Osteoblast (primary cell): ENCODE data around the gene PHLDB3. TPM values are rescaled to one million over a fixed set of nuclear protein-coding genes. Genes with fewer than 3 reads are reported as not detected.

Experiments
- DNase-seq: peaks from one replicate; pipeline ENCODE4 v3.0.0; 2011; ENCODE audit warnings: low spot score, mixed read lengths; ENCODE audit not compliant: insufficient read length; ENCODE audit errors: missing footprints
- H2AFZ ChIP-seq: 2 replicates; pipeline ENCODE4 v1.6.0; 2011; ENCODE audit warnings: mild to moderate bottlenecking, low read length
- H3K27ac ChIP-seq: 2 replicates; pipeline ENCODE4 v1.5.1; 2011; ENCODE audit warnings: mild to moderate bottlenecking, low read depth, low read length, moderate library complexity
- H3K27me3 ChIP-seq: 2 replicates; pipeline ENCODE4 v1.6.0; 2012; ENCODE audit warnings: mild to moderate bottlenecking, control low read depth, inconsistent platforms, low read length, moderate library complexity; ENCODE audit not compliant: insufficient read depth
- H3K36me3 ChIP-seq: 2 replicates; pipeline ENCODE4 v1.5.1; 2011; ENCODE audit warnings: mild to moderate bottlenecking, low read length, control low read depth, moderate library complexity; ENCODE audit not compliant: insufficient read depth
- H3K4me1 ChIP-seq: 2 replicates; pipeline ENCODE4 v1.5.1; 2011; ENCODE audit warnings: mild to moderate bottlenecking, low read length, control low read depth, moderate library complexity; ENCODE audit not compliant: insufficient read depth
- H3K4me2 ChIP-seq: 2 replicates; pipeline ENCODE4 v1.6.0; 2011; ENCODE audit warnings: mild to moderate bottlenecking, low read length; ENCODE audit not compliant: insufficient read depth
- H3K4me3 ChIP-seq: fragments of 200-600 bp; sonication (generic); 3 replicates; pipeline ENCODE4 v1.5.1; 2012; ENCODE audit warnings: mild to moderate bottlenecking, low read length, inconsistent platforms; ENCODE audit not compliant: insufficient read depth
- H3K79me2 ChIP-seq: 2 replicates; pipeline ENCODE4 v1.6.0; 2012; ENCODE audit warnings: mild to moderate bottlenecking, low read length, control low read depth, inconsistent platforms; ENCODE audit not compliant: insufficient read depth
- H3K9me3 ChIP-seq: 2 replicates; pipeline ENCODE4 v1.5.1; 2011; ENCODE audit warnings: low read depth, low read length, control low read depth
- H4K20me1 ChIP-seq: 2 replicates; pipeline ENCODE4 v1.6.0; 2012; ENCODE audit warnings: mild to moderate bottlenecking, low read length, control low read depth; ENCODE audit not compliant: insufficient read depth
- CTCF ChIP-seq: IDR thresholded peaks from 2 replicates; pipeline ENCODE4 v1.5.1; 2011; ENCODE audit warnings: mild to moderate bottlenecking, low read depth, low read length, moderate library complexity; ENCODE audit errors: extremely low read depth
- total RNA-seq: library from RNA; depleted of rRNA; stranded (reverse); fragments of >200 nt; gene quantifications from 2 replicates; pipeline ENCODE4 v1.2.3, GENCODE V29; 2012

The PHLDB3 gene
- total RNA-seq, 1 donor = 10.9 TPM

GRCh38 chr19:43527860-43528622 lies 23.5 kb upstream of the PHLDB3 start:
- Histone ChIP-seq H2AFZ (no peak overlapping the region), H3K79me2 (peaks cover 39% of the 10 kb centered on the region), H3K4me2 (peak overlapping the region; percentile 95), H3K27me3 (no peaks in the 10 kb centered on the region), H3K4me1 (peaks cover 35% of the 10 kb centered on the region), H4K20me1 (peaks cover 2% of the 10 kb centered on the region), H3K36me3 (no peaks in the 10 kb centered on the region), H3K27ac (peak overlapping the region; percentile 9), H3K4me3 (peak overlapping the region; percentile 40), H3K9me3 (no peaks in the 10 kb centered on the region)
- DNase-seq = peak; percentile 34
- no peak for TF ChIP-seq CTCF

- Histone ChIP-seq H3K4me2 (peak within 1 kb of the TSS; percentile 95), H3K4me1 (peaks cover 28% of the 10 kb centered on the region), H4K20me1 (peaks cover 2% of the 10 kb centered on the region), H3K4me3 (peak within 1 kb of the TSS; percentile 90), H3K27me3 (no peaks in the 10 kb centered on the region), H3K79me2 (peaks cover 44% of the 10 kb centered on the region), H3K9me3 (no peaks in the 10 kb centered on the region), H2AFZ (peak within 1 kb of the TSS; percentile 96), H3K27ac (peak within 1 kb of the TSS; percentile 80), H3K36me3 (no peaks in the 10 kb centered on the region)
- TF ChIP-seq CTCF = no peak
- peak; percentile 92 for DNase-seq
These were observed 22.6 kb upstream of the PHLDB3 start, which contains the start of gene ETHE1 for GRCh38 chr19:43526884-43527859. Gene ETHE1, minus strand, starts transcription at chr19:43527201. Its CDS starts 24 bp downstream, at chr19:43527177.

GRCh38 chr19:43525836-43526771 lies 21.6 kb upstream of the PHLDB3 start:
- Histone ChIP-seq H3K36me3 (no peaks in the 10 kb centered on the region), H4K20me1 (peaks cover 6% of the 10 kb centered on the region), H3K79me2 (peaks cover 51% of the 10 kb centered on the region), H3K4me1 (peaks cover 28% of the 10 kb centered on the region), H3K9me3 (no peaks in the 10 kb centered on the region), H3K27ac (peak overlapping the region; percentile 80), H3K4me2 (peak overlapping the region; percentile 95), H3K4me3 (peak overlapping the region; percentile 90), H2AFZ (peak overlapping the region; percentile 96), H3K27me3 (no peaks in the 10 kb centered on the region)
- peak; percentile 86 for DNase-seq
- TF ChIP-seq CTCF = no peak
